PFSK-1 (cell line): ENCODE results near the gene NACC2.

Experiments used
- FOXP2 ChIP-seq: optimal IDR thresholded peaks from 2 replicates; pipeline ENCODE3; 2011; ENCODE audit warnings: borderline replicate concordance, control low read depth, inconsistent platforms; ENCODE audit not compliant: insufficient read depth; ENCODE audit errors: extremely low read length, extremely low read depth
- POLR2AphosphoS5 ChIP-seq: IDR thresholded peaks from 2 replicates; pipeline ENCODE4 v1.6.1; 2012; ENCODE audit warnings: low read depth, mild to moderate bottlenecking, control low read depth, low read length, moderate library complexity
- SIN3A ChIP-seq: IDR thresholded peaks from 2 replicates; pipeline ENCODE4 v1.6.1; 2012; ENCODE audit warnings: mild to moderate bottlenecking, low read length, moderate library complexity, borderline replicate concordance; ENCODE audit not compliant: insufficient read depth
- TAF1 ChIP-seq: IDR thresholded peaks from 2 replicates; pipeline ENCODE4 v1.6.1; 2012; ENCODE audit warnings: low read length, control low read depth, borderline replicate concordance; ENCODE audit not compliant: insufficient read depth
- TF ChIP-seq, protein P1 (sequence below), 2 experiments: IDR thresholded peaks; 2 replicates each; pipeline versions ENCODE4 v1.6.1 to v1.8.0; 2011 to 2012; ENCODE audit warnings: low read depth in 2 of 2, low read length in 2 of 2, control low read depth in 1 of 2, inconsistent platforms in 1 of 2, mild to moderate bottlenecking in 1 of 2, moderate library complexity in 1 of 2; ENCODE audit not compliant: insufficient read depth in 1 of 2

NACC2 gene

GRCh38 chr9:136020671-136021070 is 74.4 kb downstream of the NACC2 start:
- TF ChIP-seq, protein P1, sequence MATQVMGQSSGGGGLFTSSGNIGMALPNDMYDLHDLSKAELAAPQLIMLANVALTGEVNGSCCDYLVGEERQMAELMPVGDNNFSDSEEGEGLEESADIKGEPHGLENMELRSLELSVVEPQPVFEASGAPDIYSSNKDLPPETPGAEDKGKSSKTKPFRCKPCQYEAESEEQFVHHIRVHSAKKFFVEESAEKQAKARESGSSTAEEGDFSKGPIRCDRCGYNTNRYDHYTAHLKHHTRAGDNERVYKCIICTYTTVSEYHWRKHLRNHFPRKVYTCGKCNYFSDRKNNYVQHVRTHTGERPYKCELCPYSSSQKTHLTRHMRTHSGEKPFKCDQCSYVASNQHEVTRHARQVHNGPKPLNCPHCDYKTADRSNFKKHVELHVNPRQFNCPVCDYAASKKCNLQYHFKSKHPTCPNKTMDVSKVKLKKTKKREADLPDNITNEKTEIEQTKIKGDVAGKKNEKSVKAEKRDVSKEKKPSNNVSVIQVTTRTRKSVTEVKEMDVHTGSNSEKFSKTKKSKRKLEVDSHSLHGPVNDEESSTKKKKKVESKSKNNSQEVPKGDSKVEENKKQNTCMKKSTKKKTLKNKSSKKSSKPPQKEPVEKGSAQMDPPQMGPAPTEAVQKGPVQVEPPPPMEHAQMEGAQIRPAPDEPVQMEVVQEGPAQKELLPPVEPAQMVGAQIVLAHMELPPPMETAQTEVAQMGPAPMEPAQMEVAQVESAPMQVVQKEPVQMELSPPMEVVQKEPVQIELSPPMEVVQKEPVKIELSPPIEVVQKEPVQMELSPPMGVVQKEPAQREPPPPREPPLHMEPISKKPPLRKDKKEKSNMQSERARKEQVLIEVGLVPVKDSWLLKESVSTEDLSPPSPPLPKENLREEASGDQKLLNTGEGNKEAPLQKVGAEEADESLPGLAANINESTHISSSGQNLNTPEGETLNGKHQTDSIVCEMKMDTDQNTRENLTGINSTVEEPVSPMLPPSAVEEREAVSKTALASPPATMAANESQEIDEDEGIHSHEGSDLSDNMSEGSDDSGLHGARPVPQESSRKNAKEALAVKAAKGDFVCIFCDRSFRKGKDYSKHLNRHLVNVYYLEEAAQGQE (IDR thresholded peaks at IDR 0.05; ENCODE audit: insufficient read depth in 1 of 2, low read depth in 2 of 2, low read length in 2 of 2), result no peak
- TF ChIP-seq POLR2AphosphoS5, result no peak
- TF ChIP-seq FOXP2, result no peak
- no peak for TF ChIP-seq SIN3A

- TF ChIP-seq, protein P1 (IDR thresholded peaks at IDR 0.05; ENCODE audit: insufficient read depth in 1 of 2, low read depth in 2 of 2, low read length in 2 of 2), result no peak
- TF ChIP-seq FOXP2 (no peak), POLR2AphosphoS5 (no peak), SIN3A (no peak), TAF1 (no peak)
Measured at GRCh38 chr9:136020206-136020605, 74.9 kb downstream of the NACC2 start.

GRCh38 chr9:136019681-136020060 is 75.4 kb downstream of the NACC2 start:
- TF ChIP-seq POLR2AphosphoS5 (no peak), SIN3A (no peak), FOXP2 (no peak), TAF1 (no peak)
- TF ChIP-seq, protein P1 (IDR thresholded peaks at IDR 0.05; ENCODE audit: insufficient read depth in 1 of 2, low read depth in 2 of 2, low read length in 2 of 2), result no peak

- no peak for TF ChIP-seq FOXP2
- no peak for TF ChIP-seq POLR2AphosphoS5
- TF ChIP-seq, protein P1 (IDR thresholded peaks at IDR 0.05; ENCODE audit: insufficient read depth in 1 of 2, low read depth in 2 of 2, low read length in 2 of 2), result no peak
- no peak for TF ChIP-seq TAF1
- no peak for TF ChIP-seq SIN3A
Measured at GRCh38 chr9:136019041-136019680, 75.9 kb downstream of the NACC2 start.
